H1 (cell line): Measurements from ENCODE around the gene NLRP3.

ENCODE experiments used
- CEBPB ChIP-seq: IDR thresholded peaks from 2 replicates; pipeline ENCODE4 v1.6.1; 2012; ENCODE audit warnings: low read depth, low read length
- CTCF ChIP-seq, 3 experiments: IDR thresholded peaks; 1 replicate in 2 of 3; 2 replicates in 1 of 3; pipeline versions ENCODE4 v1.5.1 to v1.6.1; 2011; ENCODE audit warnings: low read length in 3 of 3, mild to moderate bottlenecking in 3 of 3, inconsistent platforms in 2 of 3, low read depth in 1 of 3, moderate library complexity in 1 of 3; ENCODE audit not compliant: insufficient read depth in 1 of 3; ENCODE audit errors: control extremely low read depth in 1 of 3
- EGR1 ChIP-seq: IDR thresholded peaks from 2 replicates; pipeline ENCODE4 v1.6.1; 2011; ENCODE audit warnings: low read depth, low read length, borderline replicate concordance
- EZH2 ChIP-seq: fragments of 200-600 bp; sonication (generic); IDR thresholded peaks from 2 replicates; pipeline ENCODE4 v1.7.1; 2012; ENCODE audit warnings: low read depth, mild to moderate bottlenecking, moderate library complexity, low read length, inconsistent platforms; ENCODE audit not compliant: severe bottlenecking
- RAD21 ChIP-seq, 2 experiments: IDR thresholded peaks in 1 of 2; conservative IDR thresholded peaks in 1 of 2; 2 replicates each; pipeline ENCODE4 v1.6.1; 2011; ENCODE audit warnings: low read depth in 2 of 2, low read length in 2 of 2, improper control_type of control experiment in 1 of 2, inconsistent platforms in 1 of 2, mild to moderate bottlenecking in 1 of 2, moderate library complexity in 1 of 2

- TF ChIP-seq CEBPB, result no peak
- TF ChIP-seq CTCF (IDR thresholded peaks at IDR 0.05; ENCODE audit: control extremely low read depth in 1 of 3, insufficient read depth in 1 of 3, low read depth in 1 of 3, low read length in 3 of 3), result peak; percentile 2 to 37 (median 21); a peak in 3 of 4 replicates
- TF ChIP-seq RAD21 (IDR thresholded peaks at IDR 0.05 in 1 of 2, conservative IDR thresholded peaks at IDR 0.05 in 1 of 2; ENCODE audit: low read depth in 2 of 2, low read length in 2 of 2), result peak; percentile 25 to 38; a peak in 2 of 4 replicates
- TF ChIP-seq EGR1, result no peak
- TF ChIP-seq EZH2, result no peak
Measured at GRCh38 chr1:247448107-247448791, 32.3 kb downstream of the NLRP3 start.
